ENCODE data around the gene IFT122. TPM values are rescaled to one million over a fixed set of nuclear protein-coding genes. Genes with fewer than 3 reads are reported as not detected.
A peak's percentile ranks its signal among the peaks of the same experiment; 100 is the strongest.

The IFT122 gene
- total RNA-seq, 6 donors from 2014 or later = 23.7 to 126 (median 29.1) TPM

GRCh38 chr3:129554356-129555152 lies 114.5 kb downstream of the IFT122 start:
- Histone ChIP-seq H3K4me3 (no peak overlapping the region), H3K36me3 (peaks cover 4 to 46% (median 42%) of the 10 kb centered on the region in 4 donors), H3K4me1 (peaks cover 38 to 49% (median 43%) of the 10 kb centered on the region in 4 donors), H3K9me3 (no peaks in the 10 kb centered on the region), H3K27me3 (no peaks in the 10 kb centered on the region), H3K27ac (peak overlapping the region in 3 of 4 donors; percentile 36 to 57 (median 50))
- no peak for ATAC-seq (ENCODE audit: low FRiP score in 2 of 2)
- TF ChIP-seq EP300 (IDR thresholded peaks at IDR 0.05) (no peak), POLR2A (IDR thresholded peaks at IDR 0.05) (no peak), CTCF (IDR thresholded peaks at IDR 0.05) (no peak), POLR2AphosphoS5 (IDR thresholded peaks at IDR 0.05) (no peak)
- no peak for DNase-seq
- WGBS, 2 donors = 27 to 57% methylated on average over 3 to 13 of the region's 13 CpGs

- H3K9me3 ChIP-seq = no peaks in the 10 kb centered on the region
- no peak overlapping the region for H3K4me3 ChIP-seq
- H3K4me1 ChIP-seq = peaks cover 40 to 55% (median 45%) of the 10 kb centered on the region in 4 donors
- peak overlapping the region in 3 of 4 donors; percentile 36 to 57 (median 50) for H3K27ac ChIP-seq
- TF ChIP-seq POLR2A (IDR thresholded peaks at IDR 0.05) (no peak), CTCF (IDR thresholded peaks at IDR 0.05) (no peak), EP300 (IDR thresholded peaks at IDR 0.05) (no peak), POLR2AphosphoS5 (IDR thresholded peaks at IDR 0.05) (no peak)
- peak in 1 of 2 donors; percentile 69 for DNase-seq
- peaks cover 4 to 52% (median 48%) of the 10 kb centered on the region in 4 donors for H3K36me3 ChIP-seq
- H3K27me3 ChIP-seq = no peaks in the 10 kb centered on the region
- WGBS, 2 donors = 68 to 84% methylated on average over 15 of the region's 15 CpGs
- no peak for ATAC-seq (ENCODE audit: low FRiP score in 2 of 2)
Observed at GRCh38 chr3:129555153-129555550, 115.1 kb downstream of the IFT122 start.

GRCh38 chr3:129555616-129556357 lies 115.8 kb downstream of the IFT122 start:
- no peak for TF ChIP-seq CTCF (IDR thresholded peaks at IDR 0.05)
- TF ChIP-seq POLR2AphosphoS5 (IDR thresholded peaks at IDR 0.05) = no peak
- TF ChIP-seq POLR2A (IDR thresholded peaks at IDR 0.05) = no peak
- TF ChIP-seq EP300 (IDR thresholded peaks at IDR 0.05) = no peak
- peaks cover 46 to 61% (median 52%) of the 10 kb centered on the region in 4 donors for H3K4me1 ChIP-seq
- 76 to 86% methylated on average over 8 to 18 of the region's 18 CpGs for WGBS, 2 donors
- H3K27ac ChIP-seq = peak overlapping the region in 1 of 4 donors; percentile 57
- H3K4me3 ChIP-seq = no peak overlapping the region
- ATAC-seq (ENCODE audit: low FRiP score in 2 of 2) (no peak), DNase-seq (peak in 1 of 2 donors; percentile 69)
- no peaks in the 10 kb centered on the region for H3K9me3 ChIP-seq
- no peaks in the 10 kb centered on the region for H3K27me3 ChIP-seq
- peaks cover 4 to 57% (median 52%) of the 10 kb centered on the region in 4 donors for H3K36me3 ChIP-seq

GRCh38 chr3:129556358-129556695 lies 116.3 kb downstream of the IFT122 start:
- peak in 1 of 2 donors; percentile 75 for DNase-seq
- no peak for TF ChIP-seq POLR2AphosphoS5 (IDR thresholded peaks at IDR 0.05)
- TF ChIP-seq CTCF (IDR thresholded peaks at IDR 0.05) = no peak
- TF ChIP-seq POLR2A (IDR thresholded peaks at IDR 0.05) = no peak
- TF ChIP-seq EP300 (IDR thresholded peaks at IDR 0.05) = no peak
- H3K4me3 ChIP-seq = no peak overlapping the region
- no peaks in the 10 kb centered on the region for H3K27me3 ChIP-seq
- no peak overlapping the region for H3K27ac ChIP-seq
- peaks cover 4 to 58% (median 54%) of the 10 kb centered on the region in 4 donors for H3K36me3 ChIP-seq
- 94% methylated on average over 10 to 15 of the region's 15 CpGs for WGBS, 2 donors
- ATAC-seq (ENCODE audit: low FRiP score in 2 of 2) = no peak
- H3K9me3 ChIP-seq = no peaks in the 10 kb centered on the region
- peaks cover 52 to 67% (median 56%) of the 10 kb centered on the region in 4 donors for H3K4me1 ChIP-seq

Data from upper lobe of left lung (tissue), 6 donors.